ENCODE results near the gene CARM1.

- TF ChIP-seq, protein P1, sequence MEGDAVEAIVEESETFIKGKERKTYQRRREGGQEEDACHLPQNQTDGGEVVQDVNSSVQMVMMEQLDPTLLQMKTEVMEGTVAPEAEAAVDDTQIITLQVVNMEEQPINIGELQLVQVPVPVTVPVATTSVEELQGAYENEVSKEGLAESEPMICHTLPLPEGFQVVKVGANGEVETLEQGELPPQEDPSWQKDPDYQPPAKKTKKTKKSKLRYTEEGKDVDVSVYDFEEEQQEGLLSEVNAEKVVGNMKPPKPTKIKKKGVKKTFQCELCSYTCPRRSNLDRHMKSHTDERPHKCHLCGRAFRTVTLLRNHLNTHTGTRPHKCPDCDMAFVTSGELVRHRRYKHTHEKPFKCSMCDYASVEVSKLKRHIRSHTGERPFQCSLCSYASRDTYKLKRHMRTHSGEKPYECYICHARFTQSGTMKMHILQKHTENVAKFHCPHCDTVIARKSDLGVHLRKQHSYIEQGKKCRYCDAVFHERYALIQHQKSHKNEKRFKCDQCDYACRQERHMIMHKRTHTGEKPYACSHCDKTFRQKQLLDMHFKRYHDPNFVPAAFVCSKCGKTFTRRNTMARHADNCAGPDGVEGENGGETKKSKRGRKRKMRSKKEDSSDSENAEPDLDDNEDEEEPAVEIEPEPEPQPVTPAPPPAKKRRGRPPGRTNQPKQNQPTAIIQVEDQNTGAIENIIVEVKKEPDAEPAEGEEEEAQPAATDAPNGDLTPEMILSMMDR (IDR thresholded peaks at IDR 0.05) = no peak
- no peak for TF ChIP-seq POLR2A (IDR thresholded peaks at IDR 0.05)
Measured at GRCh38 chr19:10929402-10929794, 58.0 kb downstream of the CARM1 start.
